Keratinocyte (primary cell): Measurements from ENCODE around the gene TAF5. TPM values are rescaled to one million over a fixed set of nuclear protein-coding genes. Genes with fewer than 3 reads are reported as not detected.

Experiments used
- DNase-seq: peaks from one replicate; pipeline ENCODE4 v3.0.0-alpha.2; 2011; ENCODE audit warnings: low read depth, missing footprints, low spot score
- FAIRE-seq: peaks from 2 replicates; lab custom pipeline; 2011; peaks lifted over from hg19 to GRCh38; lab: Jason Lieb, UNC
- H2AFZ ChIP-seq: 2 replicates; pipeline ENCODE4 v1.6.0; 2012; ENCODE audit warnings: low read length, control low read depth, inconsistent platforms; ENCODE audit not compliant: control insufficient read depth
- H3K27ac ChIP-seq: 2 replicates; pipeline ENCODE4 v1.5.1; 2011; ENCODE audit warnings: low read length; ENCODE audit not compliant: control insufficient read depth, insufficient read depth
- H3K27me3 ChIP-seq: 3 replicates; pipeline ENCODE4 v1.6.0; 2011; ENCODE audit warnings: low read length; ENCODE audit not compliant: control insufficient read depth, insufficient read depth; ENCODE audit errors: extremely low read depth
- H3K36me3 ChIP-seq, 2 experiments: 2 replicates in 1 of 2; 3 replicates in 1 of 2; pipeline ENCODE4 v1.5.1; 2011; ENCODE audit warnings: low read length in 2 of 2, mild to moderate bottlenecking in 1 of 2; ENCODE audit not compliant: control insufficient read depth in 2 of 2, insufficient read depth in 2 of 2; ENCODE audit errors: extremely low read depth in 1 of 2
- H3K4me1 ChIP-seq: 3 replicates; pipeline ENCODE4 v1.5.1; 2011; ENCODE audit warnings: low read length; ENCODE audit not compliant: control insufficient read depth, insufficient read depth; ENCODE audit errors: extremely low read depth
- H3K4me2 ChIP-seq: 3 replicates; pipeline ENCODE4 v1.6.0; 2011; ENCODE audit warnings: low read depth, low read length; ENCODE audit not compliant: control insufficient read depth, insufficient read depth; ENCODE audit errors: extremely low read depth
- H3K4me3 ChIP-seq, 3 experiments: fragments of 200-600 bp in 1 of 3; sonication (generic) in 1 of 3; 2 replicates in 2 of 3; 3 replicates in 1 of 3; pipeline ENCODE4 v1.5.1; 2011 to 2016; ENCODE audit warnings: low read length in 3 of 3, mild to moderate bottlenecking in 3 of 3, control low read depth in 2 of 3, inconsistent platforms in 1 of 3, low read depth in 1 of 3, mixed read lengths in 1 of 3, mixed run types in 1 of 3, moderate library complexity in 1 of 3; ENCODE audit not compliant: control insufficient read depth in 2 of 3, insufficient read depth in 2 of 3; ENCODE audit errors: extremely low read depth in 1 of 3
- H3K79me2 ChIP-seq: 2 replicates; pipeline ENCODE4 v1.6.0; 2012; ENCODE audit warnings: low read length; ENCODE audit not compliant: control insufficient read depth, insufficient read depth
- H3K9ac ChIP-seq: 3 replicates; pipeline ENCODE4 v1.6.0; 2011; ENCODE audit warnings: low read length; ENCODE audit not compliant: control insufficient read depth, insufficient read depth; ENCODE audit errors: extremely low read depth
- H3K9me1 ChIP-seq: 3 replicates; pipeline ENCODE4 v1.6.0; 2011; ENCODE audit warnings: low read length; ENCODE audit not compliant: control insufficient read depth, insufficient read depth; ENCODE audit errors: extremely low read depth
- H3K9me3 ChIP-seq: 2 replicates; pipeline ENCODE4 v1.5.1; 2012; ENCODE audit warnings: low read depth, low read length; ENCODE audit not compliant: control insufficient read depth
- H4K20me1 ChIP-seq: 3 replicates; pipeline ENCODE4 v1.6.0; 2011; ENCODE audit warnings: low read length; ENCODE audit not compliant: control insufficient read depth, insufficient read depth; ENCODE audit errors: extremely low read depth
- CTCF ChIP-seq, 3 experiments: IDR thresholded peaks in 1 of 3; conservative IDR thresholded peaks in 1 of 3; optimal IDR thresholded peaks in 1 of 3; 2 replicates in 2 of 3; 3 replicates in 1 of 3; pipeline versions ENCODE3 to v1.5.1; 2011; ENCODE audit warnings: low read length in 3 of 3, mild to moderate bottlenecking in 3 of 3, moderate library complexity in 2 of 3, control low read depth in 1 of 3, inconsistent platforms in 1 of 3; ENCODE audit not compliant: insufficient read depth in 2 of 3; ENCODE audit errors: extremely low read depth in 1 of 3
- EZH2 ChIP-seq: IDR thresholded peaks from one replicate; pipeline ENCODE4 v1.6.1; 2012; ENCODE audit warnings: inconsistent platforms, mild to moderate bottlenecking, low read length, moderate library complexity
- dilution Hi-C: fragments of 300-500 bp; cut with MboI; formaldehyde crosslinking; loops from one replicate; pipeline ENCODE4 v1.7.0; 2020; ENCODE audit warnings: low sequenced_read_pairs; ENCODE audit not compliant: extremely low pct_ligation_motif_present
- polyA plus RNA-seq, 5 experiments: library from polyadenylated mRNA; depleted of rRNA in 3 of 5; stranded (reverse) in 3 of 5; stranded (forward) in 1 of 5; unstranded in 1 of 5; fragments of >200 nt; gene quantifications; 1 replicate in 1 of 5; 2 replicates in 3 of 5; 3 replicates in 1 of 5; pipeline versions ENCODE4 v1.2.1 to v1.2.3, GENCODE V29; 2011 to 2012; ENCODE audit warnings: missing spikeins in 2 of 5, low read depth in 1 of 5, low replicate concordance in 1 of 5

TAF5 gene
- polyA plus RNA-seq, 1 donor (not counting 4 experiments of a cell fraction or from before 2014, with no cell fraction given): 4.4 TPM

- no peaks in the 10 kb centered on the region for H3K9me1 ChIP-seq
- no peak overlapping the region for H3K27ac ChIP-seq
- no peaks in the 10 kb centered on the region for H4K20me1 ChIP-seq
- FAIRE-seq (no peak), DNase-seq (no peak)
- no peak overlapping the region for H3K4me2 ChIP-seq
- H3K27me3 ChIP-seq: no peaks in the 10 kb centered on the region
- H3K79me2 ChIP-seq: peaks cover 1% of the 10 kb centered on the region
- TF ChIP-seq EZH2 (no peak), CTCF (optimal IDR thresholded peaks at IDR 0.05 in 1 of 3, IDR thresholded peaks at IDR 0.05 in 1 of 3, conservative IDR thresholded peaks at IDR 0.05 in 1 of 3; ENCODE audit: extremely low read depth in 1 of 3, insufficient read depth in 2 of 3, low read length in 3 of 3) (no peak)
- no peak overlapping the region for H3K9ac ChIP-seq
- no peaks in the 10 kb centered on the region for H3K9me3 ChIP-seq
- dilution Hi-C loops: no loop called here
- no peaks in the 10 kb centered on the region for H3K4me1 ChIP-seq
- H3K36me3 ChIP-seq: peaks cover 48 to 49% of the 10 kb centered on the region in 2 experiments
- H3K4me3 ChIP-seq: no peak overlapping the region
- no peak overlapping the region for H2AFZ ChIP-seq
These were observed 61.3 kb downstream of the TAF5 start for GRCh38 chr10:103428989-103429643.

GRCh38 chr10:103429647-103430046, 61.9 kb downstream of the TAF5 start:
- H2AFZ ChIP-seq: no peak overlapping the region
- DNase-seq (no peak), FAIRE-seq (no peak)
- no peak overlapping the region for H3K9ac ChIP-seq
- H3K4me1 ChIP-seq: no peaks in the 10 kb centered on the region
- H3K36me3 ChIP-seq: peaks cover 51% of the 10 kb centered on the region in 2 experiments
- H3K9me3 ChIP-seq: no peaks in the 10 kb centered on the region
- TF ChIP-seq CTCF (optimal IDR thresholded peaks at IDR 0.05 in 1 of 3, IDR thresholded peaks at IDR 0.05 in 1 of 3, conservative IDR thresholded peaks at IDR 0.05 in 1 of 3; ENCODE audit: extremely low read depth in 1 of 3, insufficient read depth in 2 of 3, low read length in 3 of 3): no peak
- no peak for TF ChIP-seq EZH2
- H3K4me3 ChIP-seq: no peak overlapping the region
- H3K27me3 ChIP-seq: no peaks in the 10 kb centered on the region
- peaks cover 1% of the 10 kb centered on the region for H3K79me2 ChIP-seq
- H3K9me1 ChIP-seq: no peaks in the 10 kb centered on the region
- no peak overlapping the region for H3K4me2 ChIP-seq
- dilution Hi-C loops: no loop called here
- H4K20me1 ChIP-seq: no peaks in the 10 kb centered on the region
- no peak overlapping the region for H3K27ac ChIP-seq
